ENCODE data around the gene KLK6. TPM values are rescaled to one million over a fixed set of nuclear protein-coding genes. Genes with fewer than 3 reads are reported as not detected.

The KLK6 gene
- total and polyA plus RNA-seq, 12 donors: not detected

DNA sequence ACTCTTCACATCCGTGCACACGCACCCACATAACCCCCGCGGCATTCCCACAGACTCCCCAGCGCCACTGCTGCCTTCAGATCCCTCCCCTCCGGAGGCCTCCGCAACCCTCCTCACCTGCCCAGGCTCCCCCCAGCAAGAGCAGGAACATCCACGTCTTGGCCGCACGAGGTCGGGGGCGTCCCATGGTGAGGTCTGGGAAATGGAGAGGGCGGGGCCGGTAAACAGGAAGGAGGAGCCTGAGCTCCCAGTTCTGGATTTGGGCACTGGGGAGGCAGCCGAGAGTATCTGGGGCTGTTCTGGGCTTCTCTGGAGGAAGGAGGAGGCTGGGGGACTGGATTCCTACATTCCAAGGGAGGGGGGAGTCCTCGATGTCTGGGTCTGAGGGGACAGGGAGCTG lies 31.6 kb upstream of the KLK6 start:
- Histone ChIP-seq H3K9me3 (no peaks in the 10 kb centered on the region), H3K36me3 (no peaks in the 10 kb centered on the region), H3K27ac (no peak overlapping the region), H3K4me1 (no peaks in the 10 kb centered on the region), H3K27me3 (peaks cover 6 to 79% (median 67%) of the 10 kb centered on the region in 7 donors), H3K4me3 (no peak overlapping the region)
- WGBS, 2 donors: 32 to 33% methylated on average over 16 of the region's 16 CpGs
- intact Hi-C loops (cut with DNase I): loop anchor here in 1 of 10 donors (10.0 kb wide), 1 partner anchor 66 kb away; no protein-coding TSS in a partner anchor
- DNase-seq (no peak), ATAC-seq (no peak)
- TF ChIP-seq, protein P1, sequence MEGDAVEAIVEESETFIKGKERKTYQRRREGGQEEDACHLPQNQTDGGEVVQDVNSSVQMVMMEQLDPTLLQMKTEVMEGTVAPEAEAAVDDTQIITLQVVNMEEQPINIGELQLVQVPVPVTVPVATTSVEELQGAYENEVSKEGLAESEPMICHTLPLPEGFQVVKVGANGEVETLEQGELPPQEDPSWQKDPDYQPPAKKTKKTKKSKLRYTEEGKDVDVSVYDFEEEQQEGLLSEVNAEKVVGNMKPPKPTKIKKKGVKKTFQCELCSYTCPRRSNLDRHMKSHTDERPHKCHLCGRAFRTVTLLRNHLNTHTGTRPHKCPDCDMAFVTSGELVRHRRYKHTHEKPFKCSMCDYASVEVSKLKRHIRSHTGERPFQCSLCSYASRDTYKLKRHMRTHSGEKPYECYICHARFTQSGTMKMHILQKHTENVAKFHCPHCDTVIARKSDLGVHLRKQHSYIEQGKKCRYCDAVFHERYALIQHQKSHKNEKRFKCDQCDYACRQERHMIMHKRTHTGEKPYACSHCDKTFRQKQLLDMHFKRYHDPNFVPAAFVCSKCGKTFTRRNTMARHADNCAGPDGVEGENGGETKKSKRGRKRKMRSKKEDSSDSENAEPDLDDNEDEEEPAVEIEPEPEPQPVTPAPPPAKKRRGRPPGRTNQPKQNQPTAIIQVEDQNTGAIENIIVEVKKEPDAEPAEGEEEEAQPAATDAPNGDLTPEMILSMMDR (IDR thresholded peaks at IDR 0.05): no peak

GRCh38 chr19:51000426-51000825 lies 31.0 kb upstream of the KLK6 start:
- ATAC-seq: no peak
- H3K36me3 ChIP-seq: no peaks in the 10 kb centered on the region
- H3K27ac ChIP-seq: no peak overlapping the region
- no peaks in the 10 kb centered on the region for H3K4me1 ChIP-seq
- WGBS, 2 donors: 88 to 89% methylated on average over 10 of the region's 10 CpGs
- no peak for DNase-seq
- no peaks in the 10 kb centered on the region for H3K9me3 ChIP-seq
- TF ChIP-seq, protein P1 (IDR thresholded peaks at IDR 0.05): no peak
- no peak overlapping the region for H3K4me3 ChIP-seq
- intact Hi-C loops (cut with DNase I): loop anchor here in 1 of 10 donors (10.0 kb wide), 1 partner anchor 66 kb away; no protein-coding TSS in a partner anchor
- H3K27me3 ChIP-seq: peaks cover 6 to 79% (median 67%) of the 10 kb centered on the region in 7 donors

GRCh38 chr19:50998686-50999085 lies 29.3 kb upstream of the KLK6 start:
- H3K27ac ChIP-seq: no peak overlapping the region
- DNase-seq (no peak), ATAC-seq (no peak)
- peaks cover 0 to 6% (median 0%) of the 10 kb centered on the region in 11 donors for H3K9me3 ChIP-seq
- H3K4me1 ChIP-seq: no peaks in the 10 kb centered on the region
- H3K27me3 ChIP-seq: peaks cover 6 to 65% (median 57%) of the 10 kb centered on the region in 7 donors
- no peak overlapping the region for H3K4me3 ChIP-seq
- intact Hi-C loops (cut with DNase I): no loop called here
- WGBS, 2 donors: 74 to 81% methylated on average over 4 of the region's 4 CpGs
- TF ChIP-seq, protein P1 (IDR thresholded peaks at IDR 0.05): no peak
- H3K36me3 ChIP-seq: no peaks in the 10 kb centered on the region

DNA sequence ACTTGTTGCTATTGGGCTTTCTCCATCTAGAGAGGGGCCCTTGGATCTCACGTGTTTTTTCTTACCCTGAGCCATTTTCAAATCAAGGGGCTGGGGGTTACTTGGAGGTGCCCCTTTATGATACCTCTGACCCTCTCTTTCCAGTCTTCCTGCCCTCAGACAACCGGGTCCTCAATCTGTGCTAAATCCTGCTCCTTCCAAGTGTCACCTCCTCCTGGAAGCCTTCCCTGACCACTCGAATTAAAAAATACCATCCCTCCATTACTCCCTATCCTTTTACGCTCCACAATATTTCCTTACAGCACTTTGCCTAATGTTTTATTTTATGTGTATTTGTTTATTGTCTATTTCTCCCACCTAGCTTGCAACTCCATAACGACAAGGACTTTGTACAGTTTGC lies 28.7 kb upstream of the KLK6 start:
- DNase-seq (no peak), ATAC-seq (no peak)
- H3K27ac ChIP-seq: no peak overlapping the region
- intact Hi-C loops (cut with DNase I): no loop called here
- H3K4me3 ChIP-seq: no peak overlapping the region
- no peaks in the 10 kb centered on the region for H3K4me1 ChIP-seq
- TF ChIP-seq, protein P1 (IDR thresholded peaks at IDR 0.05): no peak
- peaks cover 0 to 6% (median 0%) of the 10 kb centered on the region in 11 donors for H3K9me3 ChIP-seq
- H3K27me3 ChIP-seq: peaks cover 6 to 59% (median 50%) of the 10 kb centered on the region in 7 donors
- H3K36me3 ChIP-seq: no peaks in the 10 kb centered on the region
- 67 to 77% methylated on average over 5 of the region's 5 CpGs for WGBS, 2 donors
